Esophagus muscularis mucosa (tissue), 4 donors: ENCODE data around the gene POLE3. TPM values are rescaled to one million over a fixed set of nuclear protein-coding genes. Genes with fewer than 3 reads are reported as not detected.
"Not testable (repeated sequence)": the region's sequence is repeated elsewhere in the genome, so short reads cannot be mapped to it uniquely, and the experiment has no call there.

Source experiments
- DNase-seq: peaks from one replicate; pipeline ENCODE4 v3.0.0-alpha.2; 2017; ENCODE audit errors: extremely low spot score
- H3K27ac ChIP-seq, 4 donors: fragments of 200-600 bp; sonication (generic); replicated peaks in 1 of 4; 1 replicate in 3 of 4; 2 replicates in 1 of 4; pipeline ENCODE4 v1.5.1; 2016 to 2019; ENCODE audit warnings: mild to moderate bottlenecking in 1 of 4
- H3K27me3 ChIP-seq, 4 donors: fragments of 200-600 bp; sonication (generic); one replicate each; pipeline versions ENCODE4 v1.5.1 to v1.6.0; 2016 to 2019
- H3K36me3 ChIP-seq, 4 donors: fragments of 200-600 bp; sonication (generic); one replicate each; pipeline ENCODE4 v1.5.1; 2016 to 2019
- H3K4me1 ChIP-seq, 4 donors: fragments of 200-600 bp; sonication (generic); one replicate each; pipeline ENCODE4 v1.5.1; 2016 to 2019
- H3K4me3 ChIP-seq, 4 donors: fragments of 200-600 bp; sonication (generic); 1 replicate in 2 of 4; 2 replicates in 2 of 4; pipeline ENCODE4 v1.5.1; 2016 to 2019; ENCODE audit warnings: mild to moderate bottlenecking in 4 of 4, moderate library complexity in 1 of 4
- H3K9me3 ChIP-seq, 4 donors: fragments of 200-600 bp; sonication (generic); 1 replicate in 3 of 4; 2 replicates in 1 of 4; pipeline ENCODE4 v1.5.1; 2016 to 2019
- CTCF ChIP-seq, 3 experiments: fragments of 200-600 bp in 2 of 3; fragments of 450-650 bp in 1 of 3; sonication (generic) in 2 of 3; IDR thresholded peaks; one replicate each; pipeline ENCODE4 v1.5.1; 2017 to 2019; ENCODE audit warnings: antibody characterized with exemption in 3 of 3, mild to moderate bottlenecking in 2 of 3, moderate library complexity in 1 of 3
- EP300 ChIP-seq: sonication (generic); formaldehyde crosslinking; IDR thresholded peaks from one replicate; pipeline ENCODE4 v1.6.1; 2017; ENCODE audit warnings: antibody characterized with exemption
- POLR2A ChIP-seq: fragments of 450-650 bp; IDR thresholded peaks from one replicate; pipeline ENCODE4 v1.6.1; 2017; ENCODE audit warnings: antibody characterized with exemption, moderate library complexity, mild to moderate bottlenecking, low read depth
- POLR2AphosphoS5 ChIP-seq, 2 donors: sonication (generic); formaldehyde crosslinking; IDR thresholded peaks; one replicate each; pipeline ENCODE4 v1.6.1; 2017; ENCODE audit warnings: antibody characterized with exemption in 2 of 2
- WGBS: methylation state at CpG from one replicate; pipeline ENCODE4 v1.1.5; 2018; 5-methylcytosine and 5-hydroxymethylcytosine counted together
- intact Hi-C: fragments of 100-400 bp; cut with DNase I; formaldehyde crosslinking; loops from one replicate; pipeline ENCODE4 v1.15.1; 2023
- total RNA-seq, 4 donors: library from RNA; depleted of rRNA; stranded (reverse); fragments of >200 nt; gene quantifications; one replicate each; pipeline versions ENCODE4 v1.1.0 to v1.2.1, GENCODE V29; 2016

The POLE3 gene
- total RNA-seq, 4 donors from 2014 or later = 25.7 to 42.6 (median 32.8) TPM

- peaks cover 14 to 31% (median 26%) of the 10 kb centered on the region in 4 donors for H3K4me1 ChIP-seq
- peak overlapping the region in 2 of 4 donors; percentile 15 to 28 for H3K27ac ChIP-seq
- WGBS = 32% methylated on average over 7 of the region's 7 CpGs
- TF ChIP-seq CTCF (IDR thresholded peaks at IDR 0.05) = peak; percentile 50 to 71 (median 58)
- DNase-seq, H3K4me3 ChIP-seq, H3K9me3 ChIP-seq, H3K27me3 ChIP-seq: not testable (repeated sequence)
- H3K36me3 ChIP-seq = peaks cover 6 to 23% (median 19%) of the 10 kb centered on the region in 4 donors
- intact Hi-C loops = loop anchor here (5.0 to 10.0 kb wide), 4 partner anchors 48 to 135 kb away; partner anchors contain the start of genes BSPRY, RNF183 and WDR31
Measured at GRCh38 chr9:113406873-113407511, 3.5 kb downstream of the POLE3 start.

- H3K4me1 ChIP-seq = peaks cover 20 to 34% (median 28%) of the 10 kb centered on the region in 4 donors
- peak overlapping the region in 2 of 4 donors; percentile 15 to 28 for H3K27ac ChIP-seq
- peaks cover 6 to 23% (median 19%) of the 10 kb centered on the region in 4 donors for H3K36me3 ChIP-seq
- DNase-seq, H3K9me3 ChIP-seq, H3K27me3 ChIP-seq, H3K4me3 ChIP-seq: not testable (repeated sequence)
- 84% methylated on average over 9 of the region's 9 CpGs for WGBS
- intact Hi-C loops = loop anchor here (5.0 to 10.0 kb wide), 4 partner anchors 48 to 134 kb away; partner anchors contain the start of genes BSPRY, RNF183 and WDR31
Measured at GRCh38 chr9:113406353-113406752, 4.1 kb downstream of the POLE3 start.

- no peaks in the 10 kb centered on the region for H3K9me3 ChIP-seq
- H3K27me3 ChIP-seq = no peaks in the 10 kb centered on the region
- H3K27ac ChIP-seq = no peak overlapping the region
- intact Hi-C loops = loop anchor here (5.0 to 10.0 kb wide), 4 partner anchors 51 to 254 kb away; partner anchors contain the start of genes BSPRY, RNF183 and WDR31
- TF ChIP-seq POLR2AphosphoS5 (IDR thresholded peaks at IDR 0.05) = no peak
- no peak overlapping the region for H3K4me3 ChIP-seq
- 72% methylated on average over 2 of the region's 2 CpGs for WGBS
- DNase-seq = no peak
- H3K4me1 ChIP-seq = peaks cover 26 to 43% (median 32%) of the 10 kb centered on the region in 4 donors
- peaks cover 4 to 19% (median 15%) of the 10 kb centered on the region in 4 donors for H3K36me3 ChIP-seq
Measured at GRCh38 chr9:113403646-113404045, 6.8 kb downstream of the POLE3 start.

GRCh38 chr9:113401027-113401792 lies 9.3 kb downstream of the POLE3 start, which contains the start of gene ALAD:
Gene ALAD (minus strand): TSS chr9:113401284. CDS start chr9:113393559, 7,725 bp downstream.
- H3K4me1 ChIP-seq = peaks cover 26 to 27% (median 27%) of the 10 kb centered on the region in 4 donors
- peak within 1 kb of the TSS; percentile 70 to 82 (median 76) for H3K27ac ChIP-seq
- 5% methylated on average over 20 of the region's 50 CpGs for WGBS
- DNase-seq = peak; percentile 99
- intact Hi-C loops = loop anchor here (5.0 to 10.0 kb wide), 4 partner anchors 54 to 256 kb away; partner anchors contain the start of genes BSPRY, RNF183 and WDR31
- peak within 1 kb of the TSS; percentile 79 to 95 (median 83) for H3K4me3 ChIP-seq
- peak; percentile 79 to 84 for TF ChIP-seq POLR2AphosphoS5 (IDR thresholded peaks at IDR 0.05)
- TF ChIP-seq CTCF (IDR thresholded peaks at IDR 0.05) = peak; percentile 87 to 97 (median 94)
- TF ChIP-seq EP300 = no peak
- H3K36me3 ChIP-seq = peaks cover 0 to 8% (median 1%) of the 10 kb centered on the region in 4 donors
- H3K27me3 ChIP-seq = no peaks in the 10 kb centered on the region
- no peaks in the 10 kb centered on the region for H3K9me3 ChIP-seq

GRCh38 chr9:113399646-113400200 lies 10.8 kb downstream of the POLE3 start:
- TF ChIP-seq EP300 (no peak), POLR2AphosphoS5 (IDR thresholded peaks at IDR 0.05) (no peak), POLR2A (no peak), CTCF (IDR thresholded peaks at IDR 0.05) (no peak)
- DNase-seq = no peak
- H3K4me1 ChIP-seq = peaks cover 26 to 27% (median 27%) of the 10 kb centered on the region in 4 donors
- H3K36me3 ChIP-seq = peaks cover 0 to 14% (median 6%) of the 10 kb centered on the region in 4 donors
- 83% methylated on average over 3 of the region's 3 CpGs for WGBS
- no peaks in the 10 kb centered on the region for H3K27me3 ChIP-seq
- H3K9me3 ChIP-seq = no peaks in the 10 kb centered on the region
- peak overlapping the region in 1 of 4 donors; percentile 6 for H3K4me3 ChIP-seq
- intact Hi-C loops = loop anchor here (5.0 to 10.0 kb wide), 4 partner anchors 55 to 258 kb away; partner anchors contain the start of genes BSPRY, RNF183 and WDR31
- H3K27ac ChIP-seq = no peak overlapping the region
